Right hindlimb (tissue), 1 donor: Measurements from ENCODE around the gene ANLN.
A peak's percentile ranks its signal among the peaks of the same experiment; 100 is the strongest.
"Not testable (repeated sequence)": the region's sequence is repeated elsewhere in the genome, so short reads cannot be mapped to it uniquely, and the experiment has no call there.

Source experiments
- DNase-seq: peaks from one replicate; pipeline ENCODE4 v3.0.0-alpha.2; 2018

ANLN gene

DNA sequence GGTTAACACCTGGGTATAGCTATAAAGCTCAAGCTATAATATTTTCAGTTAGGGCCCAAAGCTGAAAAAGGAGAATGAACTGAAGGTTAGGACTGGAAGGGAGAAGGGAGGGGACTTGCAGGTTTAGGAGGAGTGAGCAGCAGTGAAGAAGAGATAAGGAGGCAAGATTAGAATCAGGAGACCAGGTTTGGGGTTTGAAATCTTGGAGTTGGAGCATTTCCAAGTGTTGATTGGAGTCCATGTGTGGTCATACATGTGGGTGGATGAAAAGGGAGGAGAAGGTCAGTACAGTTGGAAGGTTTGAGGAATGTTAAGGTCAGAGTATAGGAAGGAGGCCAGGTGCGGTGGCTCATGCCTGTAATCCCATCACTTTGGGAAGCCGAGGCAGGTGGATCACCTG lies 8.6 kb upstream of the ANLN start:
- no peak for DNase-seq

DNA sequence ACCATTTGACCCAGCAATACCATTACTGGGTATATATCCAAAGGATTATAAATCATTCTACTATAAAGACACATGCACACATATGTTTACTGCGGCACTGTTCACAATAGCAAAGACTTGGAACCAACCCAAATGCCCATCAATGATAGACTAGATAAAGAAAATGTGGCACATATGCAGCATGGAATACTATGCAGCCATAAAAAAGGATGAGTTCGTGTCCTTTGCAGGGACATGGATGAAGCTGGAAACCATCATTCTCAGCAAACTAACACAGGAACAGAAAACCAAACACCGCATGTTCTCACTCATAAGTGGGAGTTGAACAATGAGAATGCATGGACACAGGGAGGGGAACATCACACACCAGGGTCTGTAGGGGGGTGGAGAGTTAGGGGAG lies 6.4 kb upstream of the ANLN start:
- DNase-seq: not testable (repeated sequence)

DNA sequence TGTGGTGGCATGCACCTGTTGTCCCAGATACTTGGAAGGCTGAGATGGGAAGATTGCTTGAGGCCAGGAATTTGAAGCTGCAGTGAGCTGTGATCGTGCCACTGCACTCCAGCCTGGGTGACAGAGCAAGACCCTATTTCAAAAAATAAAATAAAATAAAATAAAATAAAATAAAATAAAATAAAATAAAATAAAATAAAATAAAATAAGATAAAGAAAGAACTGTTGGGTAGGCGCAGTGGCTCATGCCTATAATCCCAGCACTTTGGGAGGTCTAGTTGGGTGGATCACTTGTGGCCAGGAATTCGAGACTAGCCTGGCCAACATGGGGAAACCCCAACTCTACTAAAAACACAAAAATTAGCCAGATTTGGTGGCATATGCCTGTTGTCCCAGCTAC lies 4.0 kb upstream of the ANLN start:
- DNase-seq: not testable (repeated sequence)

DNA sequence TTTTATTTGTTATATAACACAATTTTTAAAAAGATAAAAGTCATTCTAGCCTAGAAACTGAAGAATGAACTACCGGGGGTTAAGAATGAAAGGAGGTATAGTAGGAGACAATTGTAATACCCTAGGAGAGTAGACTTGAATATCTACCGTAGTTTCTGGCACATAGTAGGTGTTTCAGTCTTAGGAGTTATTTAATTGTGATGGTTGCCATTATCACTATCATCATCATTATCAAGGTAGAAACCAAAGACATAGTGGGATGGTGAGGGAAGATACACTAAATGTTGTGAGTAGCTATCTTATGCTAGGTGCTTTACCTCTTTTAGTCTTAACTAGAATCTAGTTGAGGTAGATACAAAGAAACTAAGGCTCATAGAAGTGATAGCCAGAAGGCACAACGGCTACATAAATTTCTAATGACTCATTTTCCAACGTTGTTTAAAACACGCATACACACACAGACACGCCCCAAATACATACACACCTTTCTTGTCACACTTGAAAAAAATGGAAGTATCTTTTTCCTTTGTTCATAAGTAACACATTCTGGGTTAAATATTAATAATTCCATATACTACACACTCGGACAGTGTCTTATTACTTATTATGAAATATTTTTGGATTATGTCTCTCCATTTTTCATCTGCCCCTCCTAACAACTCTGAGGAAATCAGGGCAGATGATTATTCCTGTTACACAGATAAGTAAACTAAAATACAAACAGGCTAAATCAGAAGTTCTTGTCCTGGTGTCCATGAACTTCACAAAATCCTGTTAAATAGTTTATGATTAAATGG lies 2.0 kb upstream of the ANLN start:
- no peak for DNase-seq

DNA sequence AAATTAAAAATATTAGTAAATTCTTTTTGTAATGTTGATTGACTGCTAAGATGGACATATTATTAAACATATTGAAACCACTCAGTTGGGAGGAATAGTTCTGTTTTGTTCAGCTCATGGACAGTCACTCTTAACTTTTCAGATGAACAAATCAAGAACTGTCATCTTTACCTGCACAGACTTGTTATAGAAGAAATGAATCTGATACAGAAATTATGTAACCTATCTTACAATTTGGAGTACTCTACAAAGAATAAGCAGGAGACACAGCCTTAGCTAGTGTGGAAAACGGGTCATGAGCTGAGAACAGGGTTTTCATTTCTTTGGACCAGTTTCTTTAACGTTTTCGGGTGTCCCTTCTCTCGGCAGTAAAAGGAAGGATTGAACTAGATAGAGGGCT lies 1.2 kb upstream of the ANLN start:
- DNase-seq: no peak

DNA sequence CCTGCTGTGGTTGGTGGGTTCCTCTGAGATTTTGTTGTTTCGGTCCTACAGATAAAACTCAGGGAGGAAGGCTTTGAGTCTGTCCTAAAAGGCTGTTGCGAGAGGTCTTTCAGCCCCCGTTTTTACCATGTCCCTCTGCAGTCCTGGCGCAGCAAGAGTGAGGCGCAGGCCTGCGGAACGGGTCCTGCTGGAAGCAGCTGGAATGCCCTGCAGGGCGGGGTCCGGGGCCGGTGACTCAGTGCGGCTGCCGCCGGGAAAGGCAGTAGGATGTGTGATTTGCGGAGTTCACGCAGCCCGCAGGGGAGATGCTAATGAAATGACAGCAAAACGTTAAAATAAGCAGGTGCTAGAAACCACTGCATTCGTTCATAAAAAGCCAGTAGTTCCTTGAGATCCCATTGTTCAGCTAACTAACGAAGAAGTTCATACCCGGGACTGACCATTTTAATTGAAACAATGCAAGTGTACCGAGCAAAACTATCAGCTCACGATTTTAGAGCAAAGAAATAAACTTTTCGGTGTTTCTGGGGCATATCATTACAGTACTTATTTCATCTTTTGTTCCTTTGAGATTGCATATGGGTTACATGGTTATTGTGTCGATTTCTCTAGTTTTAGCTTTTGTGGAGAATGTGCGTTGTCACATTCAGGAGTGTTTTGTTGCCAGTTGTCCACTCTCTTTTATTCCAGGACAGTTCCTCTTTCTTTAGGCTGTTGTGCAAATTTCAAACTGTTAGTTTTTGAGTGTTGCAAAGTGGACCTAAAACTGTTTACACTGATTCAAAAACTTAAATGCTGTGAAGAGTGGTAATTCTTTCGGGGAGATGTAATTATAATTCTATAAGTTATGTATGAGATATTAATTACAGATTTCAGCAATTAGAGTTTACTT lies 783 bp downstream of the ANLN start:
- peak; percentile 88 for DNase-seq

DNA sequence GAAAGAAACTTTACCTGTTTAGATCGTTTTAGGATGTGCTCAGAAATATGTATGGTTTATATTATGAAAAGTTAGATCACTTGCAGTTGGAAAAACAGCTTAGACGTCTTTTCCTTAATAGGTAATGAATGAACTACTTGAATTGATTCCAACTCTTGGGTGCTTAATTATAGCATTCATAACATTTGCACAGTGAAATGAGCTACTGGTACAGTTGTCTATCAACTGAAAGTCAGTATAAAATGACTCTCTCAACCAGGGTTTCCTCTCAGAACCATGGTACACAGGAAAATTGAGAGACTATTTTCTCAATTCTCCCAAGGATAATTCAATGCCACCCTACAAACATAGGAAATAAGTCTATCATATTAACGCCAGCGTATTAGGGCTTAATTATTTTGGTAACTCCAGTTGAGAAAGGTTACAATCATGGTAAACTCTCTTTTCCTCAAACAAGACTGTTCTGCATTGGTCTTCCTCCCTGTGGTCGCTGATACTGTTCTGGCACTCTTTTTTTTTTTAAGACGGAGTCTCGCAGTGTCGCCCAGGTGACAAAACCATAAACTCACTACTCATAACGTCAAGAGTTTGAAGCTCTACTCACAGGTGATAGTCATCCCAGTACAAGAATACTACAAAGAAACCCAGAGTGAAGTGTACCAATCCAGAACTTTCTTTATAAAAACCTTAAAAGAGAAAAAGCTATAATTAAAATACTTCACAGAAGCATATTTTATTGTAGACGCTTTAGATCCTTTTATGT lies 2.0 kb downstream of the ANLN start:
- DNase-seq: no peak

DNA sequence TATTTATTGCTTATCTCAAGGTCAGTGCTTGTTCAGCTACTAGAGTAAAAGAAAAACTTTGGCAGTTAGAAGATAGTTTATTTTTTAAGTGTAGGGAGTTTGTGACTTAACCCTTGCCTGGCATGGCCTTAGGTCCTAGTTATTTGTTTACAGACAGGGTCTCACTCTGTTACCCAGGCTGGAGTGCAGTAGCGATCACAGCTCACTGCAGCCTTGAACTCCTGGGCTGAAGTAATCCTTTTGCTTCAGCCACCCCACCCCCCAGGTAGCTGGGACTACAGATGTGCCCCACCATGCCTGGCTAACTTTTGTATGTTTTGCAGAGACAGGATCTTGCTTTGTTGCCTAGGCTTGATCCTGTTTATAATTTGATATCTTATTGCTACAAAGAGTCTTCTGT lies 4.2 kb downstream of the ANLN start:
- DNase-seq: no peak

DNA sequence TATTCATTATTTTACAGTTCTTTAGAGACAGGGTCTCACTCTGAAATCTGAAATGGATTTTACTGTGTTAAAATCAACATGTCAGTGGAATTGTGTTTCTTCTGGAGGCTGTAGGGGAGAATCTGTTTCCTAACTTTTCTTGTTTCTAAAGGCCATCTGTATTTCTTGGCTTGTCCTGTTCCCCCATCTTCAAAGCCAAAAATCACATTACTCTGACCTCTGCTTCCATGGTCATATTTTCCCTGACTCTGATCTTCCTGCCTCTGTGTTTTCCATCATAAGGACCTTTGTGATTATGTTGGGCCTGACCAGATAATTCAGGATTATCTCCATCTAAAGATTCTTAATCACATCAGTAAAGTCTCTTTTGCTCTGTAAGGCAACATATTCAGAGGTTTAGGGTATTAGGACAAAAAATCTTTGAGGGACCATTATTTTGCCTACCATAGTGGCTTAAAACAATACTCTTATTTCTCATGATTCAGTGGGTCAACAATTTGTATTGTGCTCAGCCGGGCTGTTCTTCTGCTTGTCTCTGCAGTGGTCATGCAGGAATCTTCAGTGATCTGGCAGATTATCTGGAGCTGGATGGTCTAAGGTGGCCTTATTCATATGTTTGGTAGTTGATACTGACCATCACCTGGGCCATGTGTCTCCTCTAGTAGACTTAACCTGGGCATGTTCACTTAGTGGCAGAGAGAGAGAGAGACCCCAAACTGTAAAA lies 5.7 kb downstream of the ANLN start:
- no peak for DNase-seq

DNA sequence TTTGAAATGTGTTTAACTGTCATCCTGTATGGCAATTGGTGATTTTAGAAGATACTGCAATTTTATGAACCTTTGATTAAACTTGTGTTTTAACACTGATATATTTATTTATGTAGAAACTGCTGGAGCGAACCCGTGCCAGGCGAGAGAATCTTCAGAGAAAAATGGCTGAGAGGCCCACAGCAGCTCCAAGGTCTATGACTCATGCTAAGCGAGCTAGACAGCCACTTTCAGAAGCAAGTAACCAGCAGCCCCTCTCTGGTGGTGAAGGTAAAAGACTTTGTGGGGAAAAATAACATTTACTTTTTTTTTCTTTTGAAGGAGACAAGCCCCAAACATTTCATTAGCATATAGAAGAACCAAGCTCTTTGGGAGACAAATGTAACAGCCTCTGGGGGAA lies 6.5 kb downstream of the ANLN start:
- no peak for DNase-seq

DNA sequence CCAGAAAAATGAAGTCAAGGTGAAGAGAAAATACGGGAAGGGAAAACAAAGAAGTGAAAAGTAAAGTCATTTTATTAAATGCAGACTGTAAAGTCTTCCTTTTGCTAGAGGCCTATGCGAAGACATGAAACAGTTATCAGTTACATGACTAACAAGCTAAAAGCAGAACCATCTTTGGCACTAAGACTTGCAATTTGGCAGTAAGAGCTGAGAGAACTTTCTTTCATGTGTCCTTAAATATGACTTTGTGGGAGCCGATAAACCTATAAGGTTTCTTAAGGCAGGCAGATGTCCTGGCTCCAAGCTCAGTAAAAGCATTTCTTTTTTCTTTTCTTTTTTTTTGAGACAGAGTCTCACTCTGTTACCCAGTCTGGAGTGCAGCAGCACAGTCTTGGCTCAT lies 10.4 kb downstream of the ANLN start:
- no peak for DNase-seq

DNA sequence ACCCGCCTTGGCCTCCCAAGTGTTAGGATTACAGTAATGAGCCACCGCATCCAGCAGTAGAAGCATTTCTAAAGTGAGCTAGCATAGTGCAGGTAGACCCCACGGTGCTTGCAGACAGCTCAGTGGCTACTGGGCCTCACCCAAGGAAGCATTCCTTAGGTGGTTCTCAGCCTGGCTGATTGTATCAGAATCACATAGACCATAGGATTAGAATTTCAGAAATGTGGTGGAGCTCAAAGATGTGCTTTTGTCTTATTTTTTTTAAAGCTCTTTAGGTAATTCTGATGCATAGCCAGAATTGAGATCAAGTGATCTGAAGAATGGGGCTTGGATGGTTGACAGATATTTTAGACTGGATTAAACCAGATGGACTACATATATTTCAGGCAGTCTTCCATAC lies 10.9 kb downstream of the ANLN start:
- no peak for DNase-seq

DNA sequence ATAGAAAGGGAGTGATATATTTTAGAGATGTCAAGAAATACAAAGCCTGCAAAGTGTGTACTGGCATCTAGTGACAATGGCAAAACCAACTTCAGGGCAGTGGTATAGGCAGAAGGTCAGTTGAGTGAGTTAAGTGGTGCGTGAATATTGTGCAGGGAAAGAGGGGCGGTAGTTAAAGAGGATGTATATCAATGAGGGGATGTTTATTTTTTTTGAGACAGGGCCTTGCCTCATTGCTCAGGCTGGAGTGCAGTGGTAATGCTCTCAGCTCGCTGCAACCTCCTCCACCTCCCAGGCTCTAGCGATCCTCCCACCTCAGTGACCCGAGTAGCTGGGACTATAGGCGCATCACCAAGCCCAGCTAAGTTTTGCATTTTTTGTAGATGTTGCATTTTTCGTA lies 13.8 kb downstream of the ANLN start:
- no peak for DNase-seq

DNA sequence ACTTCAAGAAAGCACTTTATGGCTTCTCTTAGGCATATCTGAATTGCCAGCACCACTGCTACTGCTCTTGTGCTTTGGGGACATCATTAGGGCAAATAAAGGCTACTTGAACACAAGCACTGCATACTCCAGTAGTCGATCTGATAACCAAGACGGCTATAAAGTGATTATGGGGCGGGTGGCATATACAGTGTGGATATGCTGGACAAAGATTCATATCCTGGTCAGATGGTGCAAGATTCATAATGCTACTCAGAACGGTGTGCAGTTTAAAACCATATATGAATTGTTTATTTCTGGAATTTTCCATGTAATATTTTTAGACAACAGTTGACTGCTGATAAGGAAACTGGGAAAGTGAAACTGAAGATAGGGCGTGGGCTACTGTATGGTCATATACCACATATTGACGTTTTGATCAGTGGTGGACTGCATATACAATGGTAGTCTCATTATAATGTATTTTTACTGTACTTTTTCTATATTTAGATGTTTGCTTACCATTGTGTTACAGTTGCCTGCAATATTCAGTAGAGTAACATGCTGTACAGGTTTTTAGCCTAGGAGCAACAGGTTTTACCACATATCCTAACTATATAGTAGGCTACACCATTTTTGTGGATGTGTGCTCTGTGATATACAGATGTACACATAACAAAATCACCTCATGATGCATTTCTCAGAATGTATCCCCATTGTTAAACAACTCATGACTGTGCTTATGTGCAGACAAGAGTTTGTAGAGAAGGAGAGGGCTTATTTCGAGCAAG lies 15.2 kb downstream of the ANLN start:
- DNase-seq: no peak

DNA sequence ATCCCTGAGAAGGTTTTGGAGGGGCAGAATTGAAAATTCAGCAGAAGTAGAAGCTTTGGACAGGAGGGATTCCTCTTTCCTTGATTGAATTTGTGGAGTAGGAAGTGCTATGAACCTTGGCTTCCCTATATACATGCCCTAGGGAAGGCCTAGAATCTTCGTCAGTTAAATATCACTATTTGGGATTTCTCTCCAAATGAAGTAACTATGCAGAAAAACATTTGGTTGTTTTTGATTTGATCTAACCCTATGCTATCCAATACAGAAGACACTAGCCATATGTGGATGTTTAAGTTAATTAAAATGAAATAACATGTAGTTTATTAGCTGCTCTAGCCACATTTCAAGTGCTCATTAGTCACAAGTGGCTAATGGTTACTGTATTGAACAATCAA lies 15.7 kb downstream of the ANLN start:
- DNase-seq: no peak

DNA sequence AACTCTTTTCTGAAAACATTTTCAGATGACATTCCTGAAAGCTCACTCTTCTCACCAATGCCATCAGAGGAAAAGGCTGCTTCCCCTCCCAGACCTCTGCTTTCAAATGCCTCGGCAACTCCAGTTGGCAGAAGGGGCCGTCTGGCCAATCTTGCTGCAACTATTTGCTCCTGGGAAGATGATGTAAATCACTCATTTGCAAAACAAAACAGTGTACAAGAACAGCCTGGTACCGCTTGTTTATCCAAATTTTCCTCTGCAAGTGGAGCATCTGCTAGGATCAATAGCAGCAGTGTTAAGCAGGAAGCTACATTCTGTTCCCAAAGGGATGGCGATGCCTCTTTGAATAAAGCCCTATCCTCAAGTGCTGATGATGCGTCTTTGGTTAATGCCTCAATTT lies 16.5 kb downstream of the ANLN start:
- DNase-seq: no peak

DNA sequence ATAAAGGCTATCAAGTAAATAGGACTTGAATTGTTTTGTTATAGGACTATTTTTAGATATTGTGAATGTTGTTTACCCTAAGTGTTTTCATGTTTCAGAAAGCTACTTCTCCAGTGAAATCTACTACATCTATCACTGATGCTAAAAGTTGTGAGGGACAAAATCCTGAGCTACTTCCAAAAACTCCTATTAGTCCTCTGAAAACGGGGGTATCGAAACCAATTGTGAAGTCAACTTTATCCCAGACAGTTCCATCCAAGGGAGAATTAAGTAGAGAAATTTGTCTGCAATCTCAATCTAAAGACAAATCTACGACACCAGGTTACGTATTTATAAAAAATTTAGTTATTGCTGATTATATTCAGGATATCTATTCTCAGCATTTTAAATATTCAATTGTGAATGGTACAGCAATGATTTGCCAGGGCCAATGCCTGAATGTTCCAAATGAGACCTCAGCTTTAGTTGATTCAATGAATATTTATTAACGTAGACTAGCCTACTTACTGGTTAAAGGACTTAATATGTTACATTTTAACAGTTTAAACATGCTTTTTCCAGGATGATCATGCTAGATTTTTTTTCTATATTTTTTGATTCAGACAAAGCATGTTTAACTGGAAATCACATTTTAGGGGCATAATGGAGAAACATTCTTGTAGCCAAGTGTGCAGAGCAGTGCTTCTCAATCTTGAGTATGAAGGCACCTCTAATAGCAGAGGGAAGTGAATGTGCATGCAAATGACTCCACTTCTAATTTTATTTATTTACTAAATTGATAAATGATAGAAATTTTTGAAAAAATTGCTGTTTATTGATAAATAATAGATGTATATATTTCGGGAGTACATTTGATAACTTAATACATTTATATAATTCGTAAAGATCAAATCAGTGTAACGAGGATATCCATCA lies 18.2 kb downstream of the ANLN start:
- no peak for DNase-seq

DNA sequence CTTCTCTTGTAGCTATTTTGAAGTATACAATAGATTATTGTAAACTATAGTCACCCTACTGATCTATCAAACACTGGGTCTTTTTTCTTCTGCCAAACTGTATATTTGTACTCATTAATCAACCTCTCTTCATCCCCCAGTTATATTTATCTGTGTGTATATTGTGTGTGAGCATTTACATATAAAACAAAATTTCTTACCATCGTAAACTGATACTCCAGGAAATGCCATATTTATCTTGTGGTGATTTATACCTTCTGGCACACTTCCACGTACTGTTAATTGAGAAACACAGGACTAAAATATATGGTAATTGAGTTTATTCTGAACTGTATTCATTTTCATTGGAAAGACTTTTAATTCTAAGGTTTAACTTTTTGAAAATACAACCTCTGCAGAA lies 18.9 kb downstream of the ANLN start:
- DNase-seq: no peak

DNA sequence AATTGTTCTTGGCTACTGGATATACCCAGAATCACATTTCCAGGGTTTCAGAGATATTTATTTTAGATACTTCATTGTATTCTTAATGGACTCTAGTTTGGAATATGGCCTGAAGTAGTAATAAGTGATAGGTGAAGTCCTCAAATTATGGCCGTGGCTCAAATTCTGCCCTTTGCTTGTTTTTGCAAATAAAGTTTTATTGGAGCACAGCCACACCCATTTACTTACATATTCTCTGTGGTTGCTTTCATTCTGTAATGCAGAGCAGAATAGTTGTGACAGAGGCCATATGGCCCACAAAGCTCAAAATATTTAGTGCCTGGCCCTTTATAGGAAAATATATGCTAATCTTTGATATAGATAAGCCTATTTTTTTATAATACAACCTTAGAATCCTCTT lies 19.5 kb downstream of the ANLN start:
- DNase-seq: no peak

DNA sequence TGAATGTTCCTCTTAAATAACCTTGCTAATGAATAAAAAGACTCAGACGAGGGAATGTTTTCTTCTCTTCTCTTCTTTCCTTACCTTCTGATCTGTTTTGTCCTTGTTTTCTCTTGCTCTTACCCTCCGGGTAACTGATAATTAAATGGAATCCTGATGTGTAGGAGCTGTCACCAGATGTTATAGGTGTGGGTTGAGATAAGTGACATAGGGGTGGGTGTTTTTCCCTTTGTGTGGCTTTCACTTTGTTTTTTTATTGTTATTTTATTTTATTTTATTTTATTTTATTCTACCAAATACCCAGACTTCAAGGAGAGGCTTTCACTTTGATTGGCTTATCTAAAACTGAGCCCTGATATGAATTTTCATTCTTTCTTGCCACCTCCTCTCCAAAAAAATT lies 25.5 kb downstream of the ANLN start:
- no peak for DNase-seq

DNA sequence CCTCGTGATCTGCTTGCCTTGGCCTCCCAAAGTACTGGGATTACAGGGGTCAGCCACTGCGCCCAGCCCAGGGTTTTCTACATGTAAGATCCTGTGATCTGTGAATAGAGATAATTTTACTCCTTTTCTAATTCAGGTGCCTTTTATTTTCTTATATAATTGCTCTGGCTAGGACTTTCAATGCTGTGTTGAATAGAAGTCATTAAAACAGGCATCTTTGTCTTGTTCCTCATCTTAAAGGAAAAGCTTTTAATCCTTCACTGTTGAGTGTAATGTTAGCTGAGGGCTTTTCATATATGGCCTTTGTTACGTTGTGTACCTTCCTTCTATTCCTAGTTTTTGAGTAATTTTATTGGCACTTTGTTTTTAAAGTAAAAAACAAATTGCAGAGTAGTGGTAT lies 26.6 kb downstream of the ANLN start:
- no peak for DNase-seq
